Inferior parietal cortex (tissue), 1 donor: ENCODE data around the gene DIP2B.
"Not testable (repeated sequence)": the region's sequence is repeated elsewhere in the genome, so short reads cannot be mapped to it uniquely, and the experiment has no call there.

Source experiments
- DNase-seq: peaks from one replicate; pipeline ENCODE4 v3.0.0-alpha.2; 2016; ENCODE audit errors: extremely low spot score

The DIP2B gene

DNA sequence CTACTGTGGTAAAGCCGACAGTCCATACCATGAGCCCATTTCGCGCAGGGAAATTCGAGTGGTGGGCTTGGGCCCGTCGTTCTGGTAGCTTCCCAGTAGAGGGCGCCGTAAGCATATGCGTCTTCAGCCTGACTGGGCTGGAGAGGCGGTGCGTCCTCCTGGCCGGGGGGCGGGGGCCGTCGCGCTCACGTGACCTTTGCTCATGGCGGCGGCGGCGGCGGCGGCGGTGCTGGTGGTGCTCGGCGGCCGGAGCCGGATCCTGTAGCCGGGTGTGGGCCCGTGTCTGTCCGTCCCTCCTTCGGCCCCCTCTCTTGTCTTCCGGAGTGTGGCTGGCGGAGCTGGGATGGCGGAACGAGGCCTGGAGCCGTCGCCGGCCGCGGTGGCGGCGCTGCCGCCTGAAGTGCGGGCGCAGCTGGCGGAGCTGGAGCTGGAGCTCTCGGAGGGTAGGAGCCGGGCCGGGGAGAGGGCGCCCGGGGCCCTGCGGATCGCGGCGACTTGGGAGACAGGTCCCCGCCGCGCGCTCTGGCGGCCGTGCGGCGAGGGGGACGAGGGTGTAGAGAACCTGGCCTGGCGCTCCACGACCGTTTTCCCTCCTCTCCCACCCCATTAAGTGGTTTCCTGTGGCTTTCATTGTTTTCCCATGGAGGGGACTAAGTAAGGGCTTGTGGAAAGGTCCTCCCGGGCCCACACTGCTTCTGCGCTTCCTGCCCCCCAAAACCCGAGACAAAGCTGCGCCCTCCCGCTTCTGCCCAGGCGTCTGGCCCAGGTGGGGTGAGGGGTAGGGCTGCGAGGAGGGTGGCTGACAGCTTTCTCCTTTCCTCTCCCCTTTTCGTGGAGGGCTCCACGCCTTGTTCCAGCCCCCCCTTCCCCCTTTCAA, at the start of gene DIP2B:
Gene DIP2B (plus strand): TSS at position 188 of the 877 bp plus-strand sequence. CDS start 156 bp downstream, at position 344.
- peak; percentile 94 for DNase-seq

GRCh38 chr12:50458606-50459005, 46.2 kb upstream of the DIP2B start:
- no peak for DNase-seq

DNA sequence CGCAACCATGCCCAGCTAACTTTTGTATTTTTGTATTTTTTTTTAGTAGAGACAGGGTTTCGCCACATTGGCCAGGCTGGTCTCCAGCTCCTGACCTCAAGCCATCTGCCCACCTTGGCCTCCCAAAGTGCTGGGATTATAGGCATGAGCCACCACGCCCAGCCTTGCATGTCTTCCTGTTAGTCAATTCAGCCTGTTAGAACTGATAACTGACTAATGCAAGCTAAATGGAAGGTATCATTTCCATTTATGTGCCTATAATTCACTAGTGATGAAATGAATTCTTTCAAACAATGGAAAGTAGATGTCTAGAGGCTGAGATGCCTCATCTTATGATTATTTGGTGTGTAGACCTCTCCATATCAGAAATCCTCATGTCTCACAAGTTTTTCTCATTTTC, 37.3 kb upstream of the DIP2B start:
- no peak for DNase-seq

GRCh38 chr12:50477241-50477832, 27.4 kb upstream of the DIP2B start:
- DNase-seq, result no peak

DNA sequence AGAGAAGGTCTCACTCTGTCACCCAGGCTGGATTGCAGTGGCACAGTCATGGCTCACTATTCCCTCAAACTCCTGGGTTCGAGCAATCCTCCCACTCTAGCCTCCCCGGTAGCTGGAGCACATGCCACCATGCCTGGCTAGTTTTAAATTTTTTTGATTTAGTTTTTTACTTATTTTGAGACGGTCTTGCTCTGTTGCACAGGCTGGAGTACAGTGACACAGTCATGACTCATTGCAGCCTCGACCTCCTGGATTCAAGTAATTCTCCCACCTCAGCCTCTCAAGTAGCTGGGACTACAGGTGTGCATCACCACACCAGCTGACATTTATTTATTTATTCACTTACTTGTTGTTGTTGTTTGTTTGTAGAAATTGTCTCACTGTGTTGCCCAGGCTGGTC, 22.2 kb upstream of the DIP2B start:
- no peak for DNase-seq

- DNase-seq, result no peak
These were observed 21.3 kb upstream of the DIP2B start for GRCh38 chr12:50483488-50483887.

DNA sequence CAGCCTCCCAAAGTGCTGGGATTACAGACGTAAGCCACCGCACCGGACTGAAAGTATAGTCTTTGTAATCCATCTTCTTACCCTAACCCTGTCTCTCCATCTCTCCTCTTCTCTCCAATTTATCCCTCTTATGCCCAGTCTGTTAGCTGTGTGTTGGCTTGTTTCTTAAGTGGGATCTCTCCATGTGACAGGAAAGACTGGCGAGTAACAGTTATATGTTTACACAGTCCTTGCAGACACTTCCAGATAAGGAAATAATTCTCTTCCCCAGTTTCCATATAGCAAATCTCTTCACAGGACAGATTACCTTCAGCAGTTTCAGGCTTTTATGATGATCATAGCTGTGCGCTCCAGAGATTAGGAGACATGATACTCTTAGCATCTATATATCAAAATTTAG, 16.0 kb upstream of the DIP2B start:
- DNase-seq, result no peak

- not testable (repeated sequence) for DNase-seq
These were observed 6.7 kb upstream of the DIP2B start for GRCh38 chr12:50498119-50498518.

DNA sequence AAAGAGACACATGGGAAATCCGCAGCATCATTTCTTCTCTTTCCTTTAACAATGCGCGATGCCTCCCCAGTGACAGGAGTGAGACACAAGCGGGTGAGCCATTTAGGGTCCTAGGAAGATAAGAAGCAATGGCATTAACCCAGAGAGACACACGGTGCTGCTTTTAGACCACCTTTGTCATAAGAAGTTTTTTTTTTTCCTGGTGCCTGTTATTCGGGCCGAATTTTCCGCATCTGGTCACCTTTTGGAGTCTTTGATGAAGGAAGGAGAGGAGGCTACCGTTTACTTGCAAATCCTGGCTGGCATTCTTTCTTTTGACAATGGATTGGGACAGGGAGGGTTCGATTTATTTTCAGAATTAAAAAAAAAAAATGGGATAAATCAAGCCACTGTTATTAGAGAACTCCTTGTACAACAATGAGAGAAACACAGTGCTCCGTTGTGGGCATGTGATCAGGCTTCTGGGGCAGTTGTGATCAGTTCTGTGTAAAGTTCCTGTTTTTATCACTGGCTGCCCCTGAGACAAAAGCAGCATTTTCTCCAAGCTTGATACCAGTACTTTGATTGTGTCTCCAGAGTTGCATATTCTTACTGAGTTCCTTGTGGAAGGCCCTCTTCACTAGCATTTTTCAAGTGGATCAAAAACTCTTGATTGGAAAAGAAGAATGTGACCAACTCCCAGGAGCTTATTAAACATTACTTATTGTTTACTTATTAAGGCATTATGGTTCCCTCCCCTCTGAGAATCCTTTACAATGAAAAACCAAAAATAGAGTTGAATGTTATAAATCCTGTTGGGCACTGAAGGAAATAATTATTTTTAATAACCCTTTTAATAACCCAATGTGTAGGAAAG, 1.1 kb downstream of the DIP2B start:
- peak; percentile 91 for DNase-seq

GRCh38 chr12:50506753-50507473, 2.1 kb downstream of the DIP2B start:
- peak; percentile 62 for DNase-seq

DNA sequence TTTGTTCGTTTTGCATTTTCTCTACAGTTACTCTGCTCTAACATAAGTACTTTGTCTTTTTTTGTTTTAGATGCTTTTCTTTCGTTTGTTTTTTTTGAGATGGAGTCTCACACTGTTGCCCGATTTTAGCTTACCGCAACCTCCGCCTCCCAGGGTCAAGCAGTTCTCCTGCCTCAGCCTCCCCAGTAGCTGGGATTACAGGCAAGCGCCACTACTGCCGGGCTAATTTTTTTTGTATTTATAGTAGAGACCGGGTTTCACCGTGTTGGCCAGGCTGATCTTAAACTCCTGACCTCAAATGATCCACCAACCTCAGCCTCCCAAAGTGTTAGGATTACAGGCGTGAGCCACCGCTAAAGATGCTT, 2.7 kb downstream of the DIP2B start:
- no peak for DNase-seq

- DNase-seq, result no peak
These were observed 3.1 kb downstream of the DIP2B start for GRCh38 chr12:50507930-50508329.

- DNase-seq, result no peak
These were observed 3.6 kb downstream of the DIP2B start for GRCh38 chr12:50508414-50508813.

GRCh38 chr12:50508970-50509663, 4.3 kb downstream of the DIP2B start:
- no peak for DNase-seq

DNA sequence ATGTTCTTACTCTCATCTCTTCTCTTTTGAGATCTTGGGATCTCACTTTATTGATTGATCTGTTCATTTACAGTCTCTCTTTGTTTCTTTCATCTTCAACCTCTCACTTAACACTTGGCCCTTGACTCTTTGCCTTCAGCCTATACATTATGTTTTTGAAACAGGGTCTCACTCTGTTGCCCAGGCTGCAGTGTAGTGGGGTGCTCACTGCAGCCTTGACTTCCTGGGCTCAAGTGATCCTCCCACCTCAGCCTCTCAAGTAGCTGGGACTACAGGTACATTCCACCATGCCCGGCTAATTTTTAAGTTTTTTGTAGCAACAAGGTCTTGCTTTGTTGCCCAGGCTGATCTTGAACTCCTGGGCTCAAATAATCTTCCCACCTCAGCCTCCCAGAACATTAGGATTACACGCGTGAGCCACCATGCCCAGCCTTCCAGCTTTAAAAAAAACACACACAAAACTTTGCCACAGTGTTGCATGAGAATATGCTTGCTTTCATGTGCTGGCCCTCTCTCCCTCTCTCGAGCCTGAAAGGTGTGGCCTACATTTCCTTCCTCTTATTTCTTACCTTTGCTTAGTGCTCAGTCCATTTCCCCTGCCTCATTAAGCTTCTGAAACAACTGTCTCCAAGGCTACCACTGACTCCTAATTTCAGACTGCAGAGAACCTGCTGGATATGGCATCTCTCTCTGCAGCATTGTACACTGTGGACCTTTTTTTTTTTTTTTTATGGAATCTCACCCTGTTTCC, 9.9 kb downstream of the DIP2B start:
- DNase-seq, result no peak

DNA sequence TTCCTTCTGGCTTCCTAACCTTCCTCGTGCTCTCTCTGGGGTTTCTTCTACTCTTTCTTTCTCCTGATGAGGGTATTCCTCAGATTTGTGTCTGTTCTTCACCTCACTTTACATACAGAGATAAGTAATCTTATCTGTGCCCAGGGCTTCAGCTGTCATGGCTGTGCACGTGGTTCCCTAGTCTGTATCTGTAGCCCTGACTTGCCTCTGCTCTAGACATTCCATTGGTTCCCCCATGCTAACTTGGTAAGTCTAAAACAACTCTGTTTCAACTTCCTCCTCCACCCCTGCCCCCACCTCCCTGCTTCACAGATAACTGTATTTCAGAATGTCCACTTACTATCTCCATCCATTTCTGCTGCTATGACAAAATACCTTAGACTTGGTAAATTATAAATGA, 10.8 kb downstream of the DIP2B start:
- no peak for DNase-seq

- no peak for DNase-seq
These were observed 12.8 kb downstream of the DIP2B start for GRCh38 chr12:50517421-50518048.

- no peak for DNase-seq
These were observed 13.3 kb downstream of the DIP2B start for GRCh38 chr12:50518090-50518489.

- DNase-seq, result no peak
These were observed 14.6 kb downstream of the DIP2B start for GRCh38 chr12:50519353-50519752.
